Measurements from ENCODE around the gene ADGB.

DNA sequence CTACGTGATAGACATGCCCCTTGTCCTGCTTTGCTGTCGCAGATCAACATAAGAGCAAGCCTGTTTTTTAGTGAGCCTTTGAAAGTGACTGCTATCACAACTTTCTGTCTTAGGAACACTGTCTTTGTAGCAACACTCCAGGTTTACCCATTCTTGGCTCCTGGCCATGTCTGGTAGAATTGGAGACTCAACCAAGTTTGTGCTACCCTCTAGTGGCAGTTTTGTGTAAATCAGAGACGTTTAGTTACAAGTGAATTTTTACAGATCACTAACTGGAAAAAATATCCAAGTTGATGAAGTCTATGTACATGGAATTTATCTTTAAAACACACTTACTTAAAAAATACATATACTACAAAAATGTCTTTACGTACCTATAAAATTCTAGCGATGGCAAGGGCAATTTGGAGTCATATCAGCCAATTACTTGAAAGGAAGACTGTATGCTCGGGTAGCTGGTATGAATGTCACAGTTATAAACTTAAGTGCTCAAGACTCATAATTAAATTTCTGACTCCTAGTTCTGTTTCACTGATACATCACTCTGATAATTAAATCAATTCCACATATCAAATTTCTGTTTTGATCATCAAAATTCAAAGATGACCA, 101.4 kb downstream of the ADGB start:
- TF ChIP-seq POLR2A (IDR thresholded peaks at IDR 0.05; ENCODE audit: low read depth, low read length) = no peak
- TF ChIP-seq POLR2AphosphoS5 (IDR thresholded peaks at IDR 0.05; ENCODE audit: low read depth, low read length) = no peak

Measured in GM12892 (cell line).